IMR-90 (cell line): ENCODE measurements around the gene PLB1.

Source experiments
- CHD1 ChIP-seq: IDR thresholded peaks from 2 replicates; pipeline ENCODE4 v1.6.1; 2012; ENCODE audit warnings: low read depth, low read length, improper control_type of control experiment
- CTCF ChIP-seq: conservative IDR thresholded peaks from 2 replicates; pipeline ENCODE4 v1.5.1; 2012; ENCODE audit warnings: mild to moderate bottlenecking, low read depth, low read length, improper control_type of control experiment

- TF ChIP-seq CTCF (no peak), CHD1 (no peak)
Measured at GRCh38 chr2:28568533-28568932, 72.7 kb downstream of the PLB1 start.
